ENCODE results near the gene WIPF3.
A peak's percentile ranks its signal among the peaks of the same experiment; 100 is the strongest.

The WIPF3 gene

GRCh38 chr7:29895559-29895958, 89.3 kb downstream of the WIPF3 start:
- no peak overlapping the region for H3K14ac ChIP-seq (ENCODE audit: low read length)
- no peak overlapping the region for H3K4me3 ChIP-seq (ENCODE audit: low read depth, low read length)
- H3K9me3 ChIP-seq (ENCODE audit: insufficient read depth, low read depth, low read length) = no peaks in the 10 kb centered on the region
- DNase-seq = no peak
- H3K4ac ChIP-seq (ENCODE audit: low read depth, low read length) = no peak overlapping the region
- no peak overlapping the region for H4K12ac ChIP-seq (ENCODE audit: low read depth, low read length)
- no peak overlapping the region for H4K91ac ChIP-seq (ENCODE audit: low read depth, low read length)
- H2AFZ ChIP-seq (ENCODE audit: insufficient read depth, low read length, poor library complexity) = no peak overlapping the region
- H2BK12ac ChIP-seq (ENCODE audit: low read length) = no peak overlapping the region
- no peak overlapping the region for H3K9ac ChIP-seq (ENCODE audit: low read length)
- no peaks in the 10 kb centered on the region for H3K79me2 ChIP-seq (ENCODE audit: control insufficient read depth, insufficient read depth, low read length, poor library complexity)
- no peaks in the 10 kb centered on the region for H3K36me3 ChIP-seq (ENCODE audit: control insufficient read depth in 1 of 2, insufficient read depth in 2 of 2, low read length in 2 of 2)
- no peak overlapping the region for H3K18ac ChIP-seq (ENCODE audit: low read length)
- H3K27me3 ChIP-seq (ENCODE audit: insufficient read depth, low read length) = no peaks in the 10 kb centered on the region
- no peaks in the 10 kb centered on the region for H3K4me1 ChIP-seq (ENCODE audit: control insufficient read depth in 1 of 2, insufficient read depth in 2 of 2, low read length in 2 of 2)
- H3K79me1 ChIP-seq (ENCODE audit: low read length) = no peaks in the 10 kb centered on the region
- WGBS (ENCODE audit: extremely low coverage, insufficient coverage, insufficient read length) = no CpG with 5 or more reads among the region's 6 CpGs
- no peak overlapping the region for H3K27ac ChIP-seq (ENCODE audit: low read depth, low read length)
- no peak overlapping the region for H3K23ac ChIP-seq (ENCODE audit: low read length)
- H2AK5ac ChIP-seq (ENCODE audit: low read length) = no peak overlapping the region
- H2BK5ac ChIP-seq (ENCODE audit: low read depth, low read length, poor library complexity) = no peak overlapping the region
- no peak overlapping the region for H3K4me2 ChIP-seq (ENCODE audit: low read length)
- no peak overlapping the region for H4K8ac ChIP-seq (ENCODE audit: low read depth, low read length)
- H2BK120ac ChIP-seq (ENCODE audit: insufficient read depth, low read length, poor library complexity) = no peak overlapping the region

GRCh38 chr7:29896685-29897411, 90.5 kb downstream of the WIPF3 start:
- Histone ChIP-seq H3K79me1 (ENCODE audit: low read length) (no peaks in the 10 kb centered on the region), H3K79me2 (ENCODE audit: control insufficient read depth, insufficient read depth, low read length, poor library complexity) (no peaks in the 10 kb centered on the region), H3K27me3 (ENCODE audit: insufficient read depth, low read length) (no peaks in the 10 kb centered on the region), H3K36me3 (ENCODE audit: control insufficient read depth in 1 of 2, insufficient read depth in 2 of 2, low read length in 2 of 2) (no peaks in the 10 kb centered on the region), H4K91ac (ENCODE audit: low read depth, low read length) (no peak overlapping the region), H3K18ac (ENCODE audit: low read length) (no peak overlapping the region), H4K8ac (ENCODE audit: low read depth, low read length) (no peak overlapping the region), H2AK5ac (ENCODE audit: low read length) (no peak overlapping the region), H4K12ac (ENCODE audit: low read depth, low read length) (no peak overlapping the region), H3K4me3 (ENCODE audit: low read depth, low read length) (no peak overlapping the region), H3K4me2 (ENCODE audit: low read length) (no peak overlapping the region), H2BK12ac (ENCODE audit: low read length) (no peak overlapping the region), H3K14ac (ENCODE audit: low read length) (no peak overlapping the region), H2BK5ac (ENCODE audit: low read depth, low read length, poor library complexity) (no peak overlapping the region), H2BK120ac (ENCODE audit: insufficient read depth, low read length, poor library complexity) (no peak overlapping the region), H3K4me1 (ENCODE audit: control insufficient read depth in 1 of 2, insufficient read depth in 2 of 2, low read length in 2 of 2) (no peaks in the 10 kb centered on the region), H2AFZ (ENCODE audit: insufficient read depth, low read length, poor library complexity) (no peak overlapping the region), H3K27ac (ENCODE audit: low read depth, low read length) (no peak overlapping the region), H3K9ac (ENCODE audit: low read length) (no peak overlapping the region), H3K23ac (ENCODE audit: low read length) (no peak overlapping the region), H3K9me3 (ENCODE audit: insufficient read depth, low read depth, low read length) (no peaks in the 10 kb centered on the region), H3K4ac (ENCODE audit: low read depth, low read length) (no peak overlapping the region)
- WGBS (ENCODE audit: extremely low coverage, insufficient coverage, insufficient read length) = no CpG with 5 or more reads among the region's 2 CpGs
- DNase-seq = no peak

GRCh38 chr7:29898301-29898700, 92.0 kb downstream of the WIPF3 start:
- Histone ChIP-seq H4K12ac (ENCODE audit: low read depth, low read length) (no peak overlapping the region), H3K9me3 (ENCODE audit: insufficient read depth, low read depth, low read length) (no peaks in the 10 kb centered on the region), H3K4me3 (ENCODE audit: low read depth, low read length) (no peak overlapping the region), H2BK12ac (ENCODE audit: low read length) (no peak overlapping the region), H3K27me3 (ENCODE audit: insufficient read depth, low read length) (no peaks in the 10 kb centered on the region), H3K23ac (ENCODE audit: low read length) (no peak overlapping the region), H3K14ac (ENCODE audit: low read length) (no peak overlapping the region), H2BK120ac (ENCODE audit: insufficient read depth, low read length, poor library complexity) (no peak overlapping the region), H4K91ac (ENCODE audit: low read depth, low read length) (no peak overlapping the region), H3K36me3 (ENCODE audit: control insufficient read depth in 1 of 2, insufficient read depth in 2 of 2, low read length in 2 of 2) (no peaks in the 10 kb centered on the region), H2BK5ac (ENCODE audit: low read depth, low read length, poor library complexity) (no peak overlapping the region), H3K79me1 (ENCODE audit: low read length) (no peaks in the 10 kb centered on the region), H3K79me2 (ENCODE audit: control insufficient read depth, insufficient read depth, low read length, poor library complexity) (no peaks in the 10 kb centered on the region), H3K4ac (ENCODE audit: low read depth, low read length) (no peak overlapping the region), H3K9ac (ENCODE audit: low read length) (no peak overlapping the region), H3K4me2 (ENCODE audit: low read length) (no peak overlapping the region), H3K27ac (ENCODE audit: low read depth, low read length) (no peak overlapping the region), H2AFZ (ENCODE audit: insufficient read depth, low read length, poor library complexity) (no peak overlapping the region), H3K18ac (ENCODE audit: low read length) (no peak overlapping the region), H4K8ac (ENCODE audit: low read depth, low read length) (no peak overlapping the region), H2AK5ac (ENCODE audit: low read length) (no peak overlapping the region), H3K4me1 (ENCODE audit: control insufficient read depth in 1 of 2, insufficient read depth in 2 of 2, low read length in 2 of 2) (no peaks in the 10 kb centered on the region)
- no CpG with 5 or more reads among the region's 5 CpGs for WGBS (ENCODE audit: extremely low coverage, insufficient coverage, insufficient read length)
- peak in 1 of 2 donors; percentile 21 for DNase-seq

- H4K12ac ChIP-seq (ENCODE audit: low read depth, low read length) = no peak overlapping the region
- no peak overlapping the region for H3K23ac ChIP-seq (ENCODE audit: low read length)
- H3K14ac ChIP-seq (ENCODE audit: low read length) = no peak overlapping the region
- H3K79me2 ChIP-seq (ENCODE audit: control insufficient read depth, insufficient read depth, low read length, poor library complexity) = no peaks in the 10 kb centered on the region
- no peak overlapping the region for H3K4me2 ChIP-seq (ENCODE audit: low read length)
- no peaks in the 10 kb centered on the region for H3K9me3 ChIP-seq (ENCODE audit: insufficient read depth, low read depth, low read length)
- no peak overlapping the region for H3K9ac ChIP-seq (ENCODE audit: low read length)
- no peak overlapping the region for H2BK12ac ChIP-seq (ENCODE audit: low read length)
- H3K4me3 ChIP-seq (ENCODE audit: low read depth, low read length) = no peak overlapping the region
- H2BK120ac ChIP-seq (ENCODE audit: insufficient read depth, low read length, poor library complexity) = no peak overlapping the region
- H3K79me1 ChIP-seq (ENCODE audit: low read length) = no peaks in the 10 kb centered on the region
- H3K4ac ChIP-seq (ENCODE audit: low read depth, low read length) = no peak overlapping the region
- no peak overlapping the region for H2AK5ac ChIP-seq (ENCODE audit: low read length)
- H3K18ac ChIP-seq (ENCODE audit: low read length) = no peak overlapping the region
- H3K27ac ChIP-seq (ENCODE audit: low read depth, low read length) = no peak overlapping the region
- no peaks in the 10 kb centered on the region for H3K36me3 ChIP-seq (ENCODE audit: control insufficient read depth in 1 of 2, insufficient read depth in 2 of 2, low read length in 2 of 2)
- WGBS (ENCODE audit: extremely low coverage, insufficient coverage, insufficient read length) = no CpG with 5 or more reads among the region's 1 CpG
- H4K91ac ChIP-seq (ENCODE audit: low read depth, low read length) = no peak overlapping the region
- DNase-seq = no peak
- no peaks in the 10 kb centered on the region for H3K27me3 ChIP-seq (ENCODE audit: insufficient read depth, low read length)
- H3K4me1 ChIP-seq (ENCODE audit: control insufficient read depth in 1 of 2, insufficient read depth in 2 of 2, low read length in 2 of 2) = no peaks in the 10 kb centered on the region
- H2AFZ ChIP-seq (ENCODE audit: insufficient read depth, low read length, poor library complexity) = no peak overlapping the region
- H2BK5ac ChIP-seq (ENCODE audit: low read depth, low read length, poor library complexity) = no peak overlapping the region
- no peak overlapping the region for H4K8ac ChIP-seq (ENCODE audit: low read depth, low read length)
Measured at GRCh38 chr7:29900745-29901144, 94.4 kb downstream of the WIPF3 start.
